ENCODE results near the gene STK17B. TPM values are rescaled to one million over a fixed set of nuclear protein-coding genes. Genes with fewer than 3 reads are reported as not detected.

The STK17B gene
- total and polyA plus RNA-seq, 9 of the 15 experiments (the other 6 are each of a cell fraction or from before 2014, with no cell fraction given): 2.3 to 17.7 (median 8.5) TPM

DNA sequence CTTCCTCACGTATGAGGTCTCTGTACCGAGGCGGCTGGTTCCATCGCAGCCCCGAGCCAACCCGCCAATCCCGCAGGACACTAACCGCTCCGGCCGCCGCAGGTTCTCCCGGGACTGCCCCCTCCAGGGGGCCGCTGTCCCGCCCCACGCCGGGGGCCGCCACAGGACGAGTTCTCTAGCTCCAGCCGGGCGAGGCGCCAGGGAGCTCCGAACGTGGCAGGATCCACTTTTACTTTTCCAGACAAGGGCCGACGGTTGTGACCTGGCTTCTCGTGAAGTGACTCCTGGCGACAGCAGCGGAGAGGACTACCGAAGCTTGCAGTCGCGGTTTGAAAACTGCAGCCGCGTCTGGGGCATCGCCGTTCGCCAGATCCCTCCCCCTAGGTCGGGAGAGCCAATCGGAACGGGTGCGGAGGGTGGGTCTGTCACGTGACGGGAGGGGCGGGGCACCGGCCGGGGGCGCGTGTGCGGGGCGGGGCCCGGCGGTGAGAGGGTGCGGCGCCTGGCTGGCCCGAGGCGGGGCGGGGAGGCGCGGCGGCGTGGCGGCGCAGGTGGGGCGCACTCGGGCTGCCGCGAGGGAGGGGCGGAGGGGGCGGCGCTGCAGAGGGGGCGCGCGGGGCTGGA, at the start of gene STK17B (continued):
- TF ChIP-seq ZHX1 (conservative IDR thresholded peaks at IDR 0.05; ENCODE audit: low read length): no peak
- no peak for TF ChIP-seq ZNF3 (CRISPR knock-in tag; IDR thresholded peaks at IDR 0.05)
- no peak for TF ChIP-seq ARHGAP35 (IDR thresholded peaks at IDR 0.05; ENCODE audit: partially characterized antibody)
- no peak for TF ChIP-seq PHTF2 (CRISPR knock-in tag; IDR thresholded peaks at IDR 0.05)
- TF ChIP-seq PCBP1 (IDR thresholded peaks at IDR 0.05; ENCODE audit: low read depth, low read length, poor library complexity, severe bottlenecking): no peak
- TF ChIP-seq CHD4 (IDR thresholded peaks at IDR 0.05; ENCODE audit: insufficient read depth, insufficient replicate concordance, low read depth, low read length, poor library complexity, severe bottlenecking): no peak
- no peak for TF ChIP-seq FOS (IDR thresholded peaks at IDR 0.05; ENCODE audit: extremely low read depth, insufficient read length)
- no peak for TF ChIP-seq ZNF764 (CRISPR knock-in tag; IDR thresholded peaks at IDR 0.05; ENCODE audit: low read depth)
- TF ChIP-seq TBL1XR1 (IDR thresholded peaks at IDR 0.05; ENCODE audit: low read length in 2 of 2): no peak
- TF ChIP-seq DACH1 (IDR thresholded peaks at IDR 0.05; ENCODE audit: partially characterized antibody): no peak
- TF ChIP-seq NCOA2 (IDR thresholded peaks at IDR 0.05; ENCODE audit: partially characterized antibody in 2 of 2): no peak
- TF ChIP-seq GTF2A2 (tag; IDR thresholded peaks at IDR 0.05): no peak
- no peak for TF ChIP-seq NR4A1 (CRISPR knock-in tag; IDR thresholded peaks at IDR 0.05)
- TF ChIP-seq NR4A1 (tag; IDR thresholded peaks at IDR 0.05): no peak
- no peak for TF ChIP-seq FOXA1 (IDR thresholded peaks at IDR 0.05; ENCODE audit: borderline replicate concordance)
- TF ChIP-seq ZNF398 (CRISPR knock-in tag; IDR thresholded peaks at IDR 0.05): no peak
- TF ChIP-seq TBP (optimal IDR thresholded peaks at IDR 0.05; ENCODE audit: low read depth, low read length): peak; percentile 93
- no peak for TF ChIP-seq NCOA6 (IDR thresholded peaks at IDR 0.05)
- 0 out of 2 replicates have a peak, but pooled peaks have one; percentile 56 for TF ChIP-seq CBFB (CRISPR knock-in tag; IDR thresholded peaks at IDR 0.05)
- no peak for TF ChIP-seq TRIM24 (IDR thresholded peaks at IDR 0.05)
- TF ChIP-seq, protein P1, sequence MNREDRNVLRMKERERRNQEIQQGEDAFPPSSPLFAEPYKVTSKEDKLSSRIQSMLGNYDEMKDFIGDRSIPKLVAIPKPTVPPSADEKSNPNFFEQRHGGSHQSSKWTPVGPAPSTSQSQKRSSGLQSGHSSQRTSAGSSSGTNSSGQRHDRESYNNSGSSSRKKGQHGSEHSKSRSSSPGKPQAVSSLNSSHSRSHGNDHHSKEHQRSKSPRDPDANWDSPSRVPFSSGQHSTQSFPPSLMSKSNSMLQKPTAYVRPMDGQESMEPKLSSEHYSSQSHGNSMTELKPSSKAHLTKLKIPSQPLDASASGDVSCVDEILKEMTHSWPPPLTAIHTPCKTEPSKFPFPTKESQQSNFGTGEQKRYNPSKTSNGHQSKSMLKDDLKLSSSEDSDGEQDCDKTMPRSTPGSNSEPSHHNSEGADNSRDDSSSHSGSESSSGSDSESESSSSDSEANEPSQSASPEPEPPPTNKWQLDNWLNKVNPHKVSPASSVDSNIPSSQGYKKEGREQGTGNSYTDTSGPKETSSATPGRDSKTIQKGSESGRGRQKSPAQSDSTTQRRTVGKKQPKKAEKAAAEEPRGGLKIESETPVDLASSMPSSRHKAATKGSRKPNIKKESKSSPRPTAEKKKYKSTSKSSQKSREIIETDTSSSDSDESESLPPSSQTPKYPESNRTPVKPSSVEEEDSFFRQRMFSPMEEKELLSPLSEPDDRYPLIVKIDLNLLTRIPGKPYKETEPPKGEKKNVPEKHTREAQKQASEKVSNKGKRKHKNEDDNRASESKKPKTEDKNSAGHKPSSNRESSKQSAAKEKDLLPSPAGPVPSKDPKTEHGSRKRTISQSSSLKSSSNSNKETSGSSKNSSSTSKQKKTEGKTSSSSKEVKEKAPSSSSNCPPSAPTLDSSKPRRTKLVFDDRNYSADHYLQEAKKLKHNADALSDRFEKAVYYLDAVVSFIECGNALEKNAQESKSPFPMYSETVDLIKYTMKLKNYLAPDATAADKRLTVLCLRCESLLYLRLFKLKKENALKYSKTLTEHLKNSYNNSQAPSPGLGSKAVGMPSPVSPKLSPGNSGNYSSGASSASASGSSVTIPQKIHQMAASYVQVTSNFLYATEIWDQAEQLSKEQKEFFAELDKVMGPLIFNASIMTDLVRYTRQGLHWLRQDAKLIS (CRISPR knock-in tag; IDR thresholded peaks at IDR 0.05): no peak
- TF ChIP-seq ZKSCAN1 (IDR thresholded peaks at IDR 0.05; ENCODE audit: low read depth, low read length): peak; percentile 33; the same call in 1 of the 2 replicates
